Lower leg skin (tissue), 3 donors: ENCODE results near the gene PNO1.

Experiments
- CTCF ChIP-seq, 3 donors: fragments of 450-650 bp; IDR thresholded peaks; one replicate each; pipeline ENCODE4 v1.5.1; 2016; ENCODE audit warnings: antibody characterized with exemption in 3 of 3, mild to moderate bottlenecking in 3 of 3, moderate library complexity in 2 of 3
- POLR2A ChIP-seq, 2 donors: fragments of 450-650 bp; IDR thresholded peaks; one replicate each; pipeline ENCODE4 v1.6.1; 2016 to 2017; ENCODE audit warnings: antibody characterized with exemption in 2 of 2, mild to moderate bottlenecking in 1 of 2, moderate library complexity in 1 of 2

- TF ChIP-seq CTCF (IDR thresholded peaks at IDR 0.05), result no peak
- no peak for TF ChIP-seq POLR2A (IDR thresholded peaks at IDR 0.05)
These were observed 35.1 kb upstream of the PNO1 start for GRCh38 chr2:68122680-68122964.
